EH (cell line): ENCODE measurements around the gene SS18.
"Not testable (repeated sequence)": the region's sequence is repeated elsewhere in the genome, so short reads cannot be mapped to it uniquely, and the experiment has no call there.

Source experiments
- DNase-seq: peaks from one replicate; pipeline ENCODE4 v3.0.0-alpha.2; 2015; ENCODE audit warnings: low read depth

Gene SS18

GRCh38 chr18:26090130-26091046 is at the start of gene SS18:
Gene SS18, minus strand, starts transcription at chr18:26090613. Its CDS starts 44 bp downstream, at chr18:26090569.
- DNase-seq, result peak; percentile 95

- no peak for DNase-seq
Observed at GRCh38 chr18:26135548-26135947, 45.1 kb upstream of the SS18 start.

GRCh38 chr18:26134107-26134506 is 43.7 kb upstream of the SS18 start:
- DNase-seq, result no peak

GRCh38 chr18:26133652-26134051 is 43.2 kb upstream of the SS18 start, which contains the start of gene PSMA8:
Gene PSMA8, plus strand, starts transcription at chr18:26133869. Its CDS starts 97 bp downstream, at chr18:26133966.
- no peak for DNase-seq

- not testable (repeated sequence) for DNase-seq
Observed at GRCh38 chr18:26128192-26128591, 37.8 kb upstream of the SS18 start.

- DNase-seq, result no peak
Observed at GRCh38 chr18:26127786-26128185, 37.4 kb upstream of the SS18 start.

GRCh38 chr18:26121994-26122393 is 31.6 kb upstream of the SS18 start:
- not testable (repeated sequence) for DNase-seq

GRCh38 chr18:26121476-26121875 is 31.1 kb upstream of the SS18 start:
- peak; percentile 16 for DNase-seq

- DNase-seq, result peak; percentile 50
Observed at GRCh38 chr18:26119246-26119645, 28.8 kb upstream of the SS18 start.

GRCh38 chr18:26104035-26104434 is 13.6 kb upstream of the SS18 start:
- no peak for DNase-seq

GRCh38 chr18:26103579-26103978 is 13.2 kb upstream of the SS18 start:
- DNase-seq, result no peak

- no peak for DNase-seq
Observed at GRCh38 chr18:26097563-26097962, 7.2 kb upstream of the SS18 start.

- DNase-seq, result no peak
Observed at GRCh38 chr18:26096852-26097251, 6.4 kb upstream of the SS18 start.

GRCh38 chr18:26091047-26091630 is 726 bp upstream of the SS18 start:
- no peak for DNase-seq

GRCh38 chr18:26089293-26090129 is 902 bp downstream of the SS18 start:
- peak; percentile 40 for DNase-seq

GRCh38 chr18:26088487-26088886 is 1.9 kb downstream of the SS18 start:
- DNase-seq, result peak; percentile 38

GRCh38 chr18:26086959-26087358 is 3.5 kb downstream of the SS18 start:
- no peak for DNase-seq

- DNase-seq, result no peak
Observed at GRCh38 chr18:26085056-26085455, 5.4 kb downstream of the SS18 start.

GRCh38 chr18:26083099-26083498 is 7.3 kb downstream of the SS18 start:
- DNase-seq, result no peak

GRCh38 chr18:26082475-26082874 is 7.9 kb downstream of the SS18 start:
- peak; percentile 55 for DNase-seq

- no peak for DNase-seq
Observed at GRCh38 chr18:26074246-26074645, 16.2 kb downstream of the SS18 start.

- no peak for DNase-seq
Observed at GRCh38 chr18:26073758-26074157, 16.7 kb downstream of the SS18 start.
